ENCODE measurements around the gene EIPR1. TPM values are rescaled to one million over a fixed set of nuclear protein-coding genes. Genes with fewer than 3 reads are reported as not detected.

The EIPR1 gene
- total and polyA plus RNA-seq, 2 experiments from 2014 or later, result 17.4 to 46.3 TPM

GRCh38 chr2:3317871-3318590 is 59.6 kb downstream of the EIPR1 start:
- H3K36me3 ChIP-seq (ENCODE audit: insufficient read depth), result no peaks in the 10 kb centered on the region
- Mint-ChIP-seq H3K9me3 (peaks cover 3% of the 10 kb centered on the region; the same call in 1 of the 3 replicates), H3K4me1 (peaks cover 26% of the 10 kb centered on the region), H3K4me3 (no peak overlapping the region), H3K27ac (no peak overlapping the region), H3K27me3 (ENCODE audit: insufficient read depth, low read depth, poor library complexity) (peaks cover 4% of the 10 kb centered on the region), H3K36me3 (ENCODE audit: low read depth) (peaks cover 29% of the 10 kb centered on the region)
- H3K27ac ChIP-seq (ENCODE audit: low read depth), result no peak overlapping the region
- H3K4me2 ChIP-seq, result no peak overlapping the region
- H4K20me1 ChIP-seq (replicated peaks; ENCODE audit: insufficient read depth), result no peaks in the 10 kb centered on the region; the same call in none of the 2 replicates
- H3K79me2 ChIP-seq (replicated peaks; ENCODE audit: insufficient read depth), result peaks cover 17% of the 10 kb centered on the region
- H3K9me2 ChIP-seq (ENCODE audit: insufficient read depth), result no peaks in the 10 kb centered on the region
- H2AFZ ChIP-seq, result no peak overlapping the region
- DNase-seq (ENCODE audit: low spot score) (no peak), ATAC-seq (no peak)
- no peak overlapping the region for H3K4me3 ChIP-seq
- TF ChIP-seq ZNF462 (CRISPR knock-in tag; IDR thresholded peaks at IDR 0.05) (no peak), STAT1 (IDR thresholded peaks at IDR 0.05; ENCODE audit: unreplicated experiment) (no peak), POLR2AphosphoS5 (IDR thresholded peaks at IDR 0.05; ENCODE audit: low read depth) (no peak), EZH2phosphoT487 (IDR thresholded peaks at IDR 0.05; ENCODE audit: unreplicated experiment) (no peak), ZNF114 (CRISPR knock-in tag; IDR thresholded peaks at IDR 0.05) (no peak), ETS1 (IDR thresholded peaks at IDR 0.05) (no peak), NANOG (IDR thresholded peaks at IDR 0.05; ENCODE audit: borderline replicate concordance) (no peak), ZNF331 (CRISPR knock-in tag; IDR thresholded peaks at IDR 0.05; ENCODE audit: low read depth) (no peak), REST (IDR thresholded peaks at IDR 0.05; ENCODE audit: unreplicated experiment) (no peak), JUNB (IDR thresholded peaks at IDR 0.05; ENCODE audit: unreplicated experiment) (no peak), CTCF (conservative IDR thresholded peaks at IDR 0.05; ENCODE audit: low read depth in 2 of 2) (no peak), CREB1 (CRISPR knock-in tag; IDR thresholded peaks at IDR 0.05; ENCODE audit: low read depth) (no peak)
- no peaks in the 10 kb centered on the region for H3K27me3 ChIP-seq (ENCODE audit: insufficient read depth)
- no peaks in the 10 kb centered on the region for H3F3A ChIP-seq (replicated peaks; ENCODE audit: low read depth)
- peaks cover 13% of the 10 kb centered on the region for H3K4me1 ChIP-seq (ENCODE audit: insufficient read depth)
